ENCODE measurements around the gene CDADC1.

The CDADC1 gene

DNA sequence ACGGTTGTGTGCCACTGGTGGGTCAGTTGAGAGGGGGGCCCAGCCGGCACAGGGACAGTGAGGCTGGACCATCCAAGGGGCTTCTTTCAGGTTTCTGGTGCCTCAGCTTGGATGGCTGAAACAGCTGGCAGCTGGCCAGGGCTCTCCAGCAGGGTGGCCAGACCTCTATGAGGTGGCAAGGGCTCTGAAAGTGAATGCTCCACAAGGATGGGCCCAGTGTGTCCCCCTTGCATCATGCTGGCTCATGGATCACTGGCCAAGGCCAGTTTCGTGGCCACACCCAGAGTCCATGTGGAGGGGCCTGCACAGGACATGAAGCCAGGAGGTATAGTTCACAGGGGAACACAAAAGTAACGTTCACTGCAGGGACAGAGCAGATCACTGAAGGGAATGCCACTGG is 49.6 kb downstream of the CDADC1 start:
- no peak for FAIRE-seq

DNA sequence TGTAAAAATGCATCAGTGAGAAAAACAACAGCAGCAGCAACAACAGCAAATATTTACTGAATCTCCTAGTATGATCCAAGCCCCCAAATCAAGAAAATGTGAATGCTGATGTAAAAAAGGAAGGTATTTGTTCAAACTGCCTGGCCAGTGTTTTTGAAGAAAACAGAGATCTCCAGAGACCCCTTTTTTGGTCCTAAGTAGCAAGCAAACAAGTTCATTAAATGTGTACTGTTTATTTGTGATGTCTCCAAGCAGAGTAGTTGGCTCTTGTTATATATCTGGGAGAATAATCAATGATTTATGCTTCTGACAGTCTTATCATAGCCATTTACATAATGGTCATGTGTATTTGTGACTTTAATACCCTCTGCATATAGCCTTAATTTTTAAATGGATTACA is 50.7 kb downstream of the CDADC1 start:
- FAIRE-seq, result no peak

DNA sequence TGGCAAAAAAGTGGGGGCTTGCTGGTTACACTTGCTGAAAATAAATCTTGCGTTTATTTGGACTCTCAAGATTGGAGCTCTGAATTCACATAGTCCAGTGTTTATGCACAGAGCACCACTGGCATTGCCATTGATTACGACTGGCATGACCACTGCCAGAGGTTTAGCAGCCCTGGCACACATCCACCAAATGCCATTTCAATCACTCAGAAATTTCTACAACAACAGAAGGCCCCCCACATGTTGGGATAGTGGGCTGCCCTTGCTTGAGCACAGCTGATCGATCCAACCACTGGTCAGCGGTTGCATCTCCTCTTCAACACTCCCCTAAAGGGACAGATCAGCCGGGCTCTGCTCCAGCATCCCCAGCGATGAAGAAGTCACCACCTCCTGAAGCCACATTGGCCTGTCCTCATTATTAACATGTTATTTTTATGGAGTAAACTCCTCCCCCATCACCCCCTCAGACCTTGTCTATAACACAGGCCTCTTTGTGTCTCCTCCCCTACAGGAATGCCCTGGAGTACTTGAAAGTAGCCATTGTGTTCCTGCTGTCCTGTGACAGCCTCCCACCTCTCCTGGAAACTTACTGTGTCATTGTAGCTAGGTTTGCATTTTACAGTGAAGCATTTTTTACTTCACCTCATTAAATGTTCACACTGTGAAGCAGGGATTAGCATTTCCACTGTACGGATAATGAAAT is 51.3 kb downstream of the CDADC1 start:
- FAIRE-seq, result no peak

DNA sequence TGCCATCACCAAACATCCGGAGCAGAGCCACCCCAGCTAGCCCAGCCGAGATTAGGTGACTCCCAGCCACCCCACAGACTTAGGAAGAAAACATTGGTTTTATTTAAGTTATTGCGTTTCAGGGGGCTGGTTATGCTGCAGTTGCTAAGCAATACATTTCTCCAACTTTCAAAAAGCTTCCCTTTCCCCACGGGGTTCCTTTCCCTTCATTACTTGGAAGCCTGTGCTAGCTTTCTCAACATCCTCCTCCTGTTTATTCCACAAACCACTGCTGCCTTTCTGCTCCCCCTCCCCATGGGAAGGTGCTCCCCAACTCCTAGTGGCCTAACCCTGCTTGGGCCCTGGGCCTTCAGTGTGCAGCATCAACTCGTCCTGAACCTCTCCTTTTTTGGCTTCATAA is 52.6 kb downstream of the CDADC1 start:
- no peak for FAIRE-seq

DNA sequence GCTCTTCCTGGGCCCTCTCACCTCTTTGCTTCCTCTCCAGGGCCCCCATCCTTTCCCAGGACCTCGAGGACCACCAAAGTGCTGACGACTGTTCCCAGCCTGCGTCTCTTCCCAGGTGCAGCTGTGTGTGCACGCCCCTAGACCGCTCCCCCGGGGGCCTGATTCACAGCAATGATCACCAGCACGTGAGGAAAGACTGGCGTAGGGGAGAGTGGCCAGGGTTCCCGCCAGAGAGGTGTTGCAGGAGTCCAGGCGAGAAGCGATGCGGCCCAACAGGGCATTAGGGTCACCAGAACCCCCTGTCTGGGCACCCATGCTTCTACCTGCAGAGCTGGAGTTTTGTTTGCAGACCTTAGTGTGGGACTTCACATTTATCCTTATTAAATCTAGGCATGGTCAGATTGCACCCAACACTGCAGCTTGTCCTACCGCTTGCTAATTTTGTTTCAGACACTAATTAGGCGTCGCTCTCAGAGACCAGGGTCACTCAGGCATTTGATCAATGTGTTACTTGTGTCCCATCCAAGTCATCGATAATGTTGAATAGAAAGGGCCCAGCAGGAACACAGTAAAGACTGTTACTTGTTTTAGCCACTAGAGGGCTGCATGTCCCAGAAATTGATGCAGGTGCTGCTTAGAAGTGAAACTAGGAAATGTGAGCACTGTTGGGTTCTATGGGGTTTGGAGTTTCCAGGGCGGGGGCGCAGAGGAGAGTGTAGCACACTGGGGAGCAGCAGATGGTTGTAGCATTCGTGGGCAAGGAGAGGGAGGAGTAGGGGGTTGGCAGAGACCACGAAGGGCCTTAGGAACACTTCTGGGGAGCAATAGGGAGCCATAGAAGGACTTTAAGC is 53.2 kb downstream of the CDADC1 start:
- FAIRE-seq, result no peak

DNA sequence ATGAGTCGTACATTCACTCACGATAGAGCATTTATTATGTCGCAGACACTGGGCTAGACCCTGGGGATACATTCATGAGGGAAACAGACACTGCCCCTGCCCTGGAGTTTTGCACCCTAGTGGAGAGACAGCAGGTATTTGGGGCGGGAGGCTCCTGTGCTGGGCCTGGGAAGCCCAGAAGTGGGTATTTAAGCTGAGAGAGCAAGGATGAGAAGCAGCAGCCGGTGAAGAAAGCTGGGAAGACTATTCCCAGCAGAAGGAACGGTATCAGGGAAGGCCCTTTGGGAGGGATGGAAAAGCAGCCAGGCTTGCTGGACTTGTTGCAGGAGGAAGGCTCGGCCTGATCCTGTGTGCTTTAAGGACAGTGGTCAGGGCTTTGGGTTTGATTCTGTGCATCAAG is 54.5 kb downstream of the CDADC1 start:
- FAIRE-seq, result no peak

DNA sequence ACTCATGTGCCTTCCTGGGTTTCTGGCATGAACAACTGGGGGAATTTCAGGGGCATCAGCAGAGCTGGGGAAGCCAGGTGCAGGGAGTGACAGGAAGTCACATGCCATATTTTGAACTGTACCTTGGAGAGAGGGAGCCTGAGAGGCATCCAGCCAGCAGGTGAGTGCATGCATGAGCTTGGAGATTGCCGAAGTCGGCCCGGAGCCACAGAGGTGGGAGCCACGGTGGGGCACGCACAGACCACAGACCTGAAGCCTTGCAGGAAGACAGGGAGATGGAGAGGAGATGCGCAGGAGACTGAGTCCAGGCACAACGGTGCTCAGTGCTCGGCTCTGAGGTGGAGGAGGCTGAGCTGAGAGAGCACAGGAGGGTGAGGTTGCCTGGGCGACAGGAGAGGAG is 55.1 kb downstream of the CDADC1 start:
- no peak for FAIRE-seq

DNA sequence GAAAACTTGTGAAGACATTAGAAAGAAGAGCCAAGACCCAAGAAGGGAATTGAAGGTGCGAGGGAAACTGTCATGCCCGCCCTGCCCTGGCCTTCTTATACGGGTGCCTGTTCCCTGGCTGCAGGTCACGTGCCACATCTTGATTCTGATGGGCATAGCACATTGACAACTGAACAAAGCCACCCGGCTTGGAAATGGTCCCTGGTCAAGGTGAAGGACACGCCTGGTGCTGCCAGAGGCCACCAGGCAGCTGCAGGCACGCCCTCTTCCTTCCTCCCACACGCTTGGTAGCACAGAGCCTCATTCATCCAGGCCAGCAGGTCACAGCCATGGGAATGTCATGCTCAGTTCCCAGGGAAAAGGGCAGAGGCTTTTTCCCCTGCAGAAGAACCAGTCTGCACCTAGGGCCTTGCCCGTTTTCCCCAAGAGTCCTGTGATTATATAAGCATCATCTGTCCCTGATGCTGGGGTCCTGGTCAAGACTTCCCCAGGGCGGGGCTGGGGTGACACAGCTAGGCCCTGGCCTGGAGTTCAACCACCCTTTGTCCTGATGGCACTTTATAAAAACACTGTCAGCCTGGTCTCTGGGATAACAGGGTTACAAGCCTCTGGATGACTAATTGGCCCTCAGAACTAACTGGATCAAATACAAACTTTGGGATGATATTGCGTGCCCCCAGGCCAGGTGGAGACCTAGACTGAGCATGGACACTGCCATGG is 56.0 kb downstream of the CDADC1 start:
- FAIRE-seq, result no peak

DNA sequence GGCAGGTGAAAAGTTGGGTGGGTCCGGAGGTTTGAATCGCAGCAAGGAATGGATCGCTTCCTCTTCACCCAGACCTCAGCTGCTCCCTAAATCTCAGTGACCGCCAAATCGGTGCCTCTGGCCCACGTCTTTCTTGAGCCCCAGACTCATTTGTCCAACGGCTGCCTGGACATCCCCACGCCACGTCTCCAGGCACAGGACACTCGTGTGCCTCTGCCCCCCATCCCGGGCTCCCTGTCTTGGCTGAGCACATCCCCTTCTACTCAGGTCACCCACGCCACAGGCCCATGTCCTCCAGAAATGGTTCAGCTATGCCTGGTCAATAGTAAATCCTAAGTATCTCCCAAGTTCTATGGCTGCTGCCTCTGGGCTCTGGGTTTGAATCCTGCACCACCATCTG is 56.6 kb downstream of the CDADC1 start:
- FAIRE-seq, result no peak

DNA sequence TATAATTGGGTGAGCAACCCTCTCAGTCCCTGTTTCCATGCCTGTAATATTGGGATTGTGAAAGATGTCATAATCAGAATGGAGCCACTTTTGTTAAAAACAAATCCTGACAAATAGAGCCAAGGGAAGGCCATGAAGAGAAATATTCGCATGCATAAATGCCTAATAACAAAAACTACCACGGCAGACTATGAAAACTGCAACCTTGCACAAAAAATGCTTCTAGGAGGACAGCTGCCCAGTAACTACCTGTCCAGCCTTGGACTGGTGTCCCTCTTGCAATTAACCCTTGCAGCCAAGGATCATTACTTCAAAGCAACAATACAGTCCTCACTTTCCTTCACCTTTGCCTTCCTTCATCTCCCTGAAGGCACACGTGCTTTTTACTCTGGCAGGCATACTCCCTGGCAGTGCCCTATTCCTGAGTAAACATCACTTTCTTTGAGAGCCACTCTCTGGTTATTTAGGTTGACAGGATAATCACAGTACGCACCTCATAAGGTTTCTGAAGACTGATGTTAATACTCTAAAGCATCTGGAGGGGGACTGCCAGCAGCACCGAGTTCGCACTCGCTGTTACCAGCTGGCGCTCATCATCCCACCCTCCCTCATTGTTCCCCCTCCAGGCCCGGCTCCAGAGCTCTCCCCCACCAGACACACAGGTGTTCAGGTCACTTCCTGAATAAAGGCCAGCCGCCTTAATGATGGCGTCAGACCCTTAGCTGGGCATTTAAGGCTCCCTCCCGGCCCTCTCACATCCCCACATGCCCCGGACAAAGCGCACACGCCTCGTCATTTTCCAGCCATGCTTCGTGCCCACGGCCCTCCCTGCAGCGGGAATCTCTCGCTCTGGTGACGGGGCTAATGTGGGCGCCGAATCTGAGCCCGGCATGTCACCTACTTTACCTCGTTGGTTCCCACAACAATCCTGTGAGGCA is 57.3 kb downstream of the CDADC1 start:
- FAIRE-seq, result no peak

DNA sequence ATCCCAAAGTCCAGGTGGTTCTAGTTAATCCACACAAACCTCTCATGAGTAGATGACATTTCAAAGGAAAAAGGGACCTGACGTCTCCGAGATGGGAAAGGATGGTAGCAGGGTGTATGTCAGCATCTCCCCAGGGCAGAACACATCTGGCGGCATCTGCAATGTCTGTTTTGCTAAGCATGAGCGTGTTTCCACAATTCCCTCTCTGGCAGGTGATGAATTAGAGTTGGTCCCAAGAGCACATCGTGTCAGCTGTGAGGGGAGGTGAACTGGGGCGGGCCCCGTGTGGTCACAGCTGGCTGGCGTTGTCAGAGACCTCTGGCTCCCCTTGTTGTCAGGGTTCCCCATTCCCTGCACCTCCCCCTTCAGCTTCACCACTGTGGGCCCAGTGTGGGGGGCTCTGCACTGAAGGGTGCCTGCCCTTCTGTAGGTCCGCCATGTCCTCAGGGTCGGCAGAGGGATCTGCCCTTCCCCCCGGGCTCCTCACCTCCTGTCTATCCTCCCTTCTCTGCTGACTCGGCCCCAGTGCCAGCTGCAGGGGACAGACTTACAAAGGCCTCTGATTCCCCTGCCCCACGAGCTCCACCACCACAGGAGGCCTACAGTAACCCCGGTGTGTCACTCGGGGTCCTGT is 58.2 kb downstream of the CDADC1 start:
- no peak for FAIRE-seq

DNA sequence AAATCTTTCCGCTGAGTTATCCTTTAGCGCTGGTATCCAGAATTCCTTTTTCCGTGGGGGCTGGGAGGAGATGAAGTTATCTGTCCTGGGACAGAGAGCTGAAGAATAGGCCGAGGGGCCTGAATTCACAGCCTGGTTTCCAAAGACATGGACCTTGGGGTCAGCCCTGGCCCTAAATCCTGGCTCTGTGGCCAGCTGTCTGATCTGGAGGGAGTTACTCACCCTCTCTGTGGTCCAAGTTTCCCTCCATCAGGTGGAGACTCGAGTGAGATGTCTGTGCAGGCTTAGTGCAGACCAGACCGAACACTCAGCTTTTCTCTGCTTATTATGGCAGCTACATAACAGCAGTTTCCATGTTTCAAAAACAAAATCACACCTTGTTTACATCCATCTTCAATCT is 59.6 kb downstream of the CDADC1 start:
- FAIRE-seq, result no peak

DNA sequence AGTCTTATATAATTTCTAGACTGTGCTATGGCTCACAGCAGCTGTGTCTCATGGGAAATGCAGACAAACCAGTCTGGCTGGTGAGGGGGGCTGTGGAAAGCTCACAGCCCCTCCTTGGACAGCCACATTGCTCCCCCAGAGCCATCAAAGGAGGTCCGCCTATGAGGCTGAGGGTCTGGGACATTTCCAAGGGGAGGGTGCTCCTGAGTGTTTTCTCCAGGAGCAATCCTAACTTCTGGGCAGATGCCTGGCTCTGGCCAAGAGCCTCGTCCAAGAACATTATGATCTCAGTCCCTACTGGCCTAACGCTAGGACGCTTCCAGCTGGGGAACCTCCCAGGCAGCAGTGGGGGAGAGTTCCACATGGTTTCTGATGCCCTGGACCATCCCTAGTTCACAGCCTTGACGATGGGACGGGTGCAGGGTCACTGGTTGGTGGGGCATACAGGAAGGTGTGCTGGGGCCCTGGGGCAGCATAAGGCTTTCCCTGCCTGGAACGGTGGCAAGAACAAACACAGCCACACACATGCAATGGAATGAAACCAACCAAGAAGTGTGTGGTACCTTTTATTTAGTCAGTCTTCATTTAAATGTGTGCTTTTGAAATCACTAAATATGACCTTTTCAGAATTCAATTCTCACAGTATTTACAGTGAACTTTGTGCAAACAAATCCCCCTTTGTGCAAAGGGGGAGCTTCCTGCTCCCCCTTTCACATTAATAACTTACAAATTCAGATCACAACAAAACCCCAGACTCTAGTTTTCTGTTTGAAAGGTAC is 60.6 kb downstream of the CDADC1 start:
- FAIRE-seq, result no peak

DNA sequence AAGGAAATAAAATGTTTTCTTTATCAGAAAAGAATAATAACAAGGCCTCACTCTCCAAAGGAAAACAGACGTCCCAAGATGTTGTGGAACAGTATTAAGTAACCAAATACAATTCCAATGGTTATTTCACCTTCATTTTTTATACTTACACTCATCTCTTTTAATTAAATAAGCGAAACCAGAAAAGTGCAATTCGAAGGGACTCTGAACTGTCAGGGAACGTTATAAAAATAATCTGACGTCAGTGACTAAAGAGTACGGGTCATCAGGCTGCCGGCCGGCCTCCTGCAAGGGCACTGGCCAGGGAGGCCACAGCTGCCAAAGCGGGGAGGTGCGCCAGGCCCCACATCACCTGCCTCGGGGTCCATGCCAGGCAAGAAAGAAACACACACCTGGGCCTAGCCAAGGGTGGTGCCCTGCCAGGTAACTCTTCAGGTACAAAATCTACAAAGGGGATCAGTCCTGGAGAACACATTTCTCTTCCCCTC is 61.2 kb downstream of the CDADC1 start:
- no peak for FAIRE-seq

DNA sequence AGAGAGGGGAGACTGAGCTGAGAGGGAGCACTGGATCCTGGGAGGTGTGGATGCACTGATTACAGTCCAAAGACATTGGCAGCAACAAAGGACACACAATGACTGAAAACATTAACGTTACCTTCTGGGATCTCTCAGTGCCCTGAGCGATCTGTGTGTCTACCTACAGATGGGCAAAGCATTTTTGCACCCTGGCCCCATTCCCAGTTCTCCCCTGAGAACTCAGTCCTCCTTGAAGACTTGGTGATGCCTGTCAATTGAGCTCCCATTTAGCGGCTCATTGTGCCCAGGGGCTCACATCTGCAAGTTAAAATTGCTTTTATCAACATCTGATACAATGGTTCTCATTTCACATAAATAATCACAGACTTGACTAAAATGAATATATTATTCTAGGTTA is 62.5 kb downstream of the CDADC1 start:
- FAIRE-seq, result no peak

DNA sequence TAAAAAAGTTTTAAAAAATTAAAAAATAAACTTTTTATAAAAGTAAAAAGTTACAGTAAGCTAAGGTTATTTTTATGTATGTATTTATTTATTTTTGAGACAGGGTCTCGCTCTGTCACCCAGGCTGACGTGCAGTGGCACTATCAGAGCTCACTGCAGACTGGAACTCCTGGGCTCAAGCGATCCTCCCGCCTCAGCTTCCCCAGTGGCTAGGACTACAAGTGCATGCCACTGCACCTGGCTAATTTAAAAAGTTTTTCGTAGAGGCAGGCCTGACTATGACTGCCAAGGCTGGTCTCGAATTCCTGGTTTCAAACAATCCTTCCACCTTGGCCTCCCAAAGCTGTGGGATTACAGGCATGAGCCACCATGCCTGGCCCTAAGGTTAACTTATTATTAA is 64.1 kb downstream of the CDADC1 start:
- no peak for FAIRE-seq

DNA sequence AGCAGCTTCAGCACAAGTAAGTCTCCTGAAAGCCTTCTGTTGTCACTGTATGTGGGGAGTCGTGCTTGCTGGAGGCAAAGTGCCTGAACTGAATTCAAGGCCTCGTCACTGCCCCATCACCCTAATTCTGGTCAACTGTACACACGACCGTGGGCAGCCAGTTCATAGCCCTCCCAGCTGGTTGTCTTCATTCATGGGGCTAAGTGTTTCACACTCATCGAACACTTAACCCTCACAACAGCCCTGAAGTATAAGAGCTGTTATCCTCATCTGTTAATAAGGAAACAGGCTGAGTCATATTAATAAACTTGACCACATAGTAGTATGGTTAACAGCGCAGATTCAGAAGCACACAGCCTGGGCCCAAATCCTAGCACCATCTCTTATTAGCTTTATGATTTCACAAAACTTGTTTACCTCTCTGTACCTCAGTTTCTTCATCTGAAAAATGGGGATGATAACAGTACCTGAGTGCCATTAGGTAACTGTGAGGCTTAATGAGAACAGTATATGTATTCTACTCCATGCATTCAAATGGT is 66.7 kb downstream of the CDADC1 start:
- no peak for FAIRE-seq

DNA sequence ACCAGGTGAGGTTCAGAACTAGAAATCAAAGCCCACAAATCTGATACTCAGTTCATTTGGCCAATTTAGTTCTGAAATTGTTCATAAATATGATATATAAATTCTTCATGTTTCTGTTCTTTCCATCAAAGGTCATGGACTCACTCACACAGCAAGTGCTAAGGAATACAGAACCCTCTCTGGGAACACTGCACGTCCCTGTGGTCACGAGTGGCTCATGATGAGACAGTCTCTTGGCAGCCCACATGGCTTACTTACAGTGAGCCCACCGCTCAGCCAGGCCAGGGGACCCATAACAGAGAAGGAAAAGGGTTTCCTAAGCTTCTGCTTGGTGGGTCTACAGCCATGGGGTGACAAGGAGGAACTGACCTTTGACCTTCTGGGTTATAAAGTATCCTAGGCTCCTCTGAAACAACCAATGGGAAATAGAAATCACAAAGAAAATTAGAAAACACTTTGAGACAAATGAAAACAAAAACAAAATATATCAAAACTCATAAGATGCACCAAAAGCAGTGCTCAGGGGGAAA is 67.4 kb downstream of the CDADC1 start:
- FAIRE-seq, result no peak

DNA sequence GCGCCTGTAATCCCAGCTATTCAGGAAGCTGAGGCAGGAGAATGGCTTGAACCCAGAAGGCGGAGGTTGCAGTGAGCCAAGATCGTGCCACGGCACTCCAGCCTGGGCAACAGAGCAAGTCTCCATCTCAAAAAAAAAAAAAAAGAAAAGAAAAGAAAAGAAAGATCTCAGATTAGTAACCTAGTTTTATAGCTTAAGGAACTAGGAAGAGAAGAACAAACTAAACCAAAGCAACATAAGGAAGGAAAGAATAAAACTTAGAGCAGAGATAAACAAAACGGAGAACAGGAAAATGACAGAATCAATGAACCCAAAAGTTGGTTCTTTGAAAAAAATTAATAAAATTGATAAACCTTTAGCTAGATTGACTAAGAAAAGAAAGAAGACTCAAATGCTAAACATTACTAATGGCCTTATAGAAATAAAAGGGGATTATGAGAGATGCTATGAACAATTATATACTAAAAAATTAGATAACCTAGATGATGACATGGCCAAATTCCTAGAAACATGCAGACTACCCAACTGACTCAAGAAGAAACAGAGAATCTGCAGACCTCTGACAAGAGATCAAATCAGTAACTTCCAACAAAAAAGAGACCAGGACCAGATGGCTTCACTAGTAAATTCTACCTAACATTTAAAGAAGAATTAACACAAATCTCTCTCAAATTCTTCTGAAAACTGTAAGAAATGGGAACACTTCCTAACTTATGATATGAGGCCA is 68.2 kb downstream of the CDADC1 start:
- FAIRE-seq, result no peak

DNA sequence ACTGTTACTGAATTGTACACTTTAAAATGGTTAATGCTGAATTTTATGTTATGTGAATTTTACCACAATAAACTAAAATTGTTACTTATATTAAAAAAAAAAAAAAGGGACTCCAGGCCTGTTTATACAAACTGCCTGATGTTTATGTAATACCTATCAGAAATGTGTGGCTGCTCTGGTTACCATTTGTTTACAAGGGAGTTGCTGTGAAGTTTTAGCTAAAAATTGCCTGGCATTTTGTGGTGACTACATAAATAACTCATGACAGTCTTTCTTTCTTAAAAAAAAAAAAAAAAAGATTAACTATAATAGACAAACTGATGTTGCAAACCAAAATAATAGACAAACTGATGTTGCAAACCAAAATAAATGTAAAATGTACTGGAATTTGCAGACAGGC is 71.8 kb downstream of the CDADC1 start:
- FAIRE-seq, result no peak

Measured in colon (tissue), 2 donors.